ENCODE data around the gene NUP98.
"Not testable (repeated sequence)": the region's sequence is repeated elsewhere in the genome, so short reads cannot be mapped to it uniquely, and the experiment has no call there.

NUP98 gene

GRCh38 chr11:3820971-3821370 is 23.6 kb upstream of the NUP98 start:
- H3K27me3 ChIP-seq: no peaks in the 10 kb centered on the region
- no peak overlapping the region for H3K27ac ChIP-seq
- peaks cover 0 to 6% (median 0%) of the 10 kb centered on the region in 4 donors for H3K4me1 ChIP-seq
- peaks cover 0 to 16% (median 0%) of the 10 kb centered on the region in 3 donors for H3K36me3 ChIP-seq
- TF ChIP-seq, protein P1, sequence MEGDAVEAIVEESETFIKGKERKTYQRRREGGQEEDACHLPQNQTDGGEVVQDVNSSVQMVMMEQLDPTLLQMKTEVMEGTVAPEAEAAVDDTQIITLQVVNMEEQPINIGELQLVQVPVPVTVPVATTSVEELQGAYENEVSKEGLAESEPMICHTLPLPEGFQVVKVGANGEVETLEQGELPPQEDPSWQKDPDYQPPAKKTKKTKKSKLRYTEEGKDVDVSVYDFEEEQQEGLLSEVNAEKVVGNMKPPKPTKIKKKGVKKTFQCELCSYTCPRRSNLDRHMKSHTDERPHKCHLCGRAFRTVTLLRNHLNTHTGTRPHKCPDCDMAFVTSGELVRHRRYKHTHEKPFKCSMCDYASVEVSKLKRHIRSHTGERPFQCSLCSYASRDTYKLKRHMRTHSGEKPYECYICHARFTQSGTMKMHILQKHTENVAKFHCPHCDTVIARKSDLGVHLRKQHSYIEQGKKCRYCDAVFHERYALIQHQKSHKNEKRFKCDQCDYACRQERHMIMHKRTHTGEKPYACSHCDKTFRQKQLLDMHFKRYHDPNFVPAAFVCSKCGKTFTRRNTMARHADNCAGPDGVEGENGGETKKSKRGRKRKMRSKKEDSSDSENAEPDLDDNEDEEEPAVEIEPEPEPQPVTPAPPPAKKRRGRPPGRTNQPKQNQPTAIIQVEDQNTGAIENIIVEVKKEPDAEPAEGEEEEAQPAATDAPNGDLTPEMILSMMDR (IDR thresholded peaks at IDR 0.05): no peak
- no peaks in the 10 kb centered on the region for H3K9me3 ChIP-seq
- no peak for DNase-seq
- H3K4me3 ChIP-seq: no peak overlapping the region
- intact Hi-C loops (cut with DNase I; ENCODE audit: low total_unique reads): no loop called here

- no peaks in the 10 kb centered on the region for H3K27me3 ChIP-seq
- intact Hi-C loops (cut with DNase I; ENCODE audit: low total_unique reads): no loop called here
- TF ChIP-seq, protein P1 (IDR thresholded peaks at IDR 0.05): no peak
- H3K9me3 ChIP-seq: no peaks in the 10 kb centered on the region
- DNase-seq: no peak
- H3K4me3 ChIP-seq: no peak overlapping the region
- H3K4me1 ChIP-seq: peaks cover 0 to 6% (median 0%) of the 10 kb centered on the region in 4 donors
- no peak overlapping the region for H3K27ac ChIP-seq
- no peaks in the 10 kb centered on the region for H3K36me3 ChIP-seq
Observed at GRCh38 chr11:3817181-3817800, 19.9 kb upstream of the NUP98 start.

- H3K27ac ChIP-seq: no peak overlapping the region
- H3K36me3 ChIP-seq: no peaks in the 10 kb centered on the region
- intact Hi-C loops (cut with DNase I; ENCODE audit: low total_unique reads): no loop called here
- peaks cover 0 to 6% (median 0%) of the 10 kb centered on the region in 4 donors for H3K4me1 ChIP-seq
- no peak overlapping the region for H3K4me3 ChIP-seq
- no peak for DNase-seq
- no peaks in the 10 kb centered on the region for H3K27me3 ChIP-seq
- no peaks in the 10 kb centered on the region for H3K9me3 ChIP-seq
- TF ChIP-seq, protein P1 (IDR thresholded peaks at IDR 0.05): no peak
Observed at GRCh38 chr11:3816673-3817072, 19.3 kb upstream of the NUP98 start.

DNA sequence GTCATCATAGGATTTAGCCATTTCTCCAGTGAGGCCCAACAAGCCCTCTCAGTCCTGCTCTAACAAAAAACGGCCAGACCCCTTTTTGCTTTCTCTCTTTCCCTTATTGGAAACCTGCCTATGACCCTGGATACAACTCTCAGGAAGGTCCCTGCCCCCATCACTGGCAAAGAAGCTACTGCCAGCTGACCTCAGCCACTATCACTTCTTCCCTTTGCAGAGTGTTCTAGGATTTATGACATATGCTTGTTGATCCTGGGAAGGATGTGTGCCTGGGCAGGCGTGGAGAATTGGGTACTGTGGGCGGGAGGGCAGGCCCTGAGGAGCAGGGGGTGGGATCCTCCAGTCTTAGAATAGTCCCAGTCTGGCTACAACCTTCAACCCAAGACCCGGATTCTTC is 18.5 kb upstream of the NUP98 start:
- H3K36me3 ChIP-seq: no peaks in the 10 kb centered on the region
- H3K9me3 ChIP-seq: no peaks in the 10 kb centered on the region
- intact Hi-C loops (cut with DNase I; ENCODE audit: low total_unique reads): no loop called here
- no peak overlapping the region for H3K27ac ChIP-seq
- H3K4me3 ChIP-seq: no peak overlapping the region
- no peak for DNase-seq
- TF ChIP-seq, protein P1 (IDR thresholded peaks at IDR 0.05): no peak
- H3K4me1 ChIP-seq: peaks cover 0 to 6% (median 0%) of the 10 kb centered on the region in 4 donors
- H3K27me3 ChIP-seq: no peaks in the 10 kb centered on the region

DNA sequence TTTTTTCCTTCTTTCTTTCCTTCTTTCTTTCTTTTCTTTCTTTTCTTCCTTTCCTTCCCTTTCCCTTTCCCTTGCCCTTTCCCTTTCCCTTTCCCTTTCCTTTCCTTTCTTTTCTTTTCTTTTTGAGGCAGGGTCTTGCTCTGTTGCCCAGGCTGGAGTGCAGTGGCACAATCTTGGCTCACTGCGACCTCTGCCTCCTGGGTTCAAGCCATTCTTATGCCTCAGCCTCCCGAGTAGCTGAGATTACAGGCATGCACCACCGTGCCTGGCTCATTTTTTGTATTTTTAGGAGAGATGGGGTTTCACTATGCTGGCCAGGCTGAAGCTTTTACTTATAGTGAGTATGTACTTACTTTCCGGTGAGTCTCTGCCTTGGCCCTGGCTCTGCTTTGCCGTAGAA is 17.5 kb upstream of the NUP98 start:
- intact Hi-C loops (cut with DNase I; ENCODE audit: low total_unique reads); H3K27me3 ChIP-seq; H3K36me3 ChIP-seq; H3K4me3 ChIP-seq; H3K4me1 ChIP-seq; H3K9me3 ChIP-seq; DNase-seq; H3K27ac ChIP-seq: not testable (repeated sequence)

GRCh38 chr11:3810951-3811350 is 13.6 kb upstream of the NUP98 start:
- Histone ChIP-seq H3K27me3 (no peaks in the 10 kb centered on the region), H3K36me3 (no peaks in the 10 kb centered on the region), H3K4me3 (no peak overlapping the region), H3K4me1 (peaks cover 0 to 13% (median 3%) of the 10 kb centered on the region in 4 donors), H3K27ac (no peak overlapping the region), H3K9me3 (no peaks in the 10 kb centered on the region)
- no peak for DNase-seq
- intact Hi-C loops (cut with DNase I; ENCODE audit: low total_unique reads): no loop called here
- TF ChIP-seq, protein P1 (IDR thresholded peaks at IDR 0.05): no peak
